CD14-positive monocyte (primary cell): Measurements from ENCODE around the gene ADGRG1. TPM values are rescaled to one million over a fixed set of nuclear protein-coding genes. Genes with fewer than 3 reads are reported as not detected.

Source experiments
- DNase-seq, 3 donors: peaks; one replicate each; pipeline ENCODE4 v3.0.0-alpha.2; 2011 to 2022
- H2AFZ ChIP-seq: 2 replicates; pipeline ENCODE4 v1.6.0; 2012; ENCODE audit warnings: mild to moderate bottlenecking, low read depth, low read length, inconsistent platforms; ENCODE audit not compliant: insufficient read depth, poor library complexity, severe bottlenecking
- H3K27ac ChIP-seq, 2 donors: 1 replicate in 1 of 2; 2 replicates in 1 of 2; pipeline ENCODE4 v1.5.1; 2012 to 2013; ENCODE audit warnings: low read length in 2 of 2, control low read depth in 1 of 2, inconsistent platforms in 1 of 2, low read depth in 1 of 2, mild to moderate bottlenecking in 1 of 2
- H3K27me3 ChIP-seq, 2 donors: one replicate each; pipeline versions ENCODE4 v1.6.0 to v1.6.1; 2011 to 2013; ENCODE audit warnings: low read length in 2 of 2; ENCODE audit not compliant: control insufficient read depth in 2 of 2, insufficient read depth in 2 of 2
- H3K36me3 ChIP-seq, 2 donors: replicated peaks in 1 of 2; 1 replicate in 1 of 2; 2 replicates in 1 of 2; pipeline versions ENCODE4 v1.5.1 to v1.6.1; 2012 to 2013; ENCODE audit warnings: low read length in 2 of 2, control low read depth in 1 of 2, inconsistent platforms in 1 of 2, mild to moderate bottlenecking in 1 of 2; ENCODE audit not compliant: insufficient read depth in 2 of 2, control insufficient read depth in 1 of 2
- H3K4me1 ChIP-seq, 2 donors: 1 replicate in 1 of 2; 2 replicates in 1 of 2; pipeline versions ENCODE4 v1.5.1 to v1.6.1; 2012 to 2013; ENCODE audit warnings: low read length in 2 of 2, control low read depth in 1 of 2, inconsistent platforms in 1 of 2, mild to moderate bottlenecking in 1 of 2, moderate library complexity in 1 of 2; ENCODE audit not compliant: insufficient read depth in 2 of 2, control insufficient read depth in 1 of 2
- H3K4me2 ChIP-seq: replicated peaks from 2 replicates; pipeline ENCODE3; 2012; ENCODE audit warnings: low read length, moderate library complexity, mild to moderate bottlenecking; ENCODE audit not compliant: poor library complexity, severe bottlenecking; ENCODE audit errors: extremely low read depth
- H3K4me3 ChIP-seq, 3 experiments: fragments of 200-600 bp in 1 of 3; sonication (generic) in 1 of 3; replicated peaks in 1 of 3; 1 replicate in 2 of 3; 2 replicates in 1 of 3; pipeline ENCODE4 v1.5.1; 2011 to 2013; ENCODE audit warnings: low read length in 3 of 3, mild to moderate bottlenecking in 3 of 3, control low read depth in 2 of 3, low read depth in 2 of 3, inconsistent platforms in 1 of 3, moderate library complexity in 1 of 3
- H3K79me2 ChIP-seq: 2 replicates; pipeline ENCODE4 v1.6.0; 2012; ENCODE audit warnings: mild to moderate bottlenecking, control low read depth, inconsistent platforms, low read length, moderate library complexity; ENCODE audit not compliant: insufficient read depth
- H3K9ac ChIP-seq: 2 replicates; pipeline ENCODE4 v1.6.0; 2017; ENCODE audit warnings: low read length, mild to moderate bottlenecking; ENCODE audit not compliant: insufficient read depth, poor library complexity, severe bottlenecking
- H3K9me3 ChIP-seq, 2 donors: replicated peaks in 1 of 2; 1 replicate in 1 of 2; 2 replicates in 1 of 2; pipeline versions ENCODE4 v1.5.1 to v1.6.1; 2012 to 2013; ENCODE audit warnings: low read length in 2 of 2, control low read depth in 1 of 2; ENCODE audit not compliant: control insufficient read depth in 1 of 2, insufficient read depth in 1 of 2
- H4K20me1 ChIP-seq: 2 replicates; pipeline ENCODE4 v1.6.0; 2012; ENCODE audit warnings: mild to moderate bottlenecking, low read length, control low read depth, moderate library complexity; ENCODE audit not compliant: insufficient read depth
- H3K27ac Mint-ChIP-seq, 7 donors: one replicate each; pipeline ENCODE4 v1.8.0; 2020; ENCODE audit warnings: mild to moderate bottlenecking in 7 of 7, mixed read lengths in 7 of 7, moderate library complexity in 6 of 7, inconsistent platforms in 2 of 7
- H3K27me3 Mint-ChIP-seq, 3 donors: one replicate each; pipeline ENCODE4 v1.8.0; 2021 to 2022; ENCODE audit warnings: low read depth in 3 of 3, mild to moderate bottlenecking in 3 of 3, mixed read lengths in 3 of 3, moderate library complexity in 3 of 3, inconsistent platforms in 1 of 3
- H3K36me3 Mint-ChIP-seq, 2 donors: one replicate each; pipeline ENCODE4 v1.8.0; 2020; ENCODE audit warnings: mixed read lengths in 2 of 2, inconsistent platforms in 1 of 2, mild to moderate bottlenecking in 1 of 2
- H3K4me1 Mint-ChIP-seq: one replicate; pipeline ENCODE4 v1.8.0; 2020; ENCODE audit warnings: mild to moderate bottlenecking, mixed read lengths
- H3K4me3 Mint-ChIP-seq, 2 donors: one replicate each; pipeline ENCODE4 v1.8.0; 2020; ENCODE audit warnings: mild to moderate bottlenecking in 2 of 2, mixed read lengths in 2 of 2, moderate library complexity in 1 of 2
- H3K9me3 Mint-ChIP-seq, 7 donors: one replicate each; pipeline ENCODE4 v1.8.0; 2020 to 2022; ENCODE audit warnings: mixed read lengths in 7 of 7, mild to moderate bottlenecking in 6 of 7, moderate library complexity in 6 of 7, inconsistent platforms in 2 of 7
- WGBS: methylation state at CpG from one replicate; pipeline ENCODE4 v1.1.5; 2013; ENCODE audit warnings: missing lambda C conversion rate; ENCODE audit not compliant: insufficient coverage; 5-methylcytosine and 5-hydroxymethylcytosine counted together
- intact Hi-C, 2 donors: fragments of 100-400 bp; cut with micrococcal nuclease; formaldehyde crosslinking; loops; one replicate each; pipeline versions ENCODE4 v1.15.0 to v1.15.1; 2023
- polyA plus RNA-seq, 3 donors: library from polyadenylated mRNA; depleted of rRNA in 1 of 3; unstranded in 2 of 3; stranded (reverse) in 1 of 3; fragments of 300-500 nt in 2 of 3; fragments of >200 nt in 1 of 3; fragmentation: Illumina TruSeq in 2 of 3; gene quantifications; 1 replicate in 2 of 3; 2 replicates in 1 of 3; pipeline ENCODE4 v1.2.3, GENCODE V29; 2012 to 2021
- TF ChIP-seq, protein P1 (sequence below): fragments of 200-600 bp; IDR thresholded peaks from one replicate; pipeline ENCODE4 v1.8.0; 2022; ENCODE audit warnings: antibody characterized with exemption, mild to moderate bottlenecking

Gene ADGRG1
- polyA plus RNA-seq, 3 donors, result 0.07 to 0.39 (median 0.08) TPM

DNA sequence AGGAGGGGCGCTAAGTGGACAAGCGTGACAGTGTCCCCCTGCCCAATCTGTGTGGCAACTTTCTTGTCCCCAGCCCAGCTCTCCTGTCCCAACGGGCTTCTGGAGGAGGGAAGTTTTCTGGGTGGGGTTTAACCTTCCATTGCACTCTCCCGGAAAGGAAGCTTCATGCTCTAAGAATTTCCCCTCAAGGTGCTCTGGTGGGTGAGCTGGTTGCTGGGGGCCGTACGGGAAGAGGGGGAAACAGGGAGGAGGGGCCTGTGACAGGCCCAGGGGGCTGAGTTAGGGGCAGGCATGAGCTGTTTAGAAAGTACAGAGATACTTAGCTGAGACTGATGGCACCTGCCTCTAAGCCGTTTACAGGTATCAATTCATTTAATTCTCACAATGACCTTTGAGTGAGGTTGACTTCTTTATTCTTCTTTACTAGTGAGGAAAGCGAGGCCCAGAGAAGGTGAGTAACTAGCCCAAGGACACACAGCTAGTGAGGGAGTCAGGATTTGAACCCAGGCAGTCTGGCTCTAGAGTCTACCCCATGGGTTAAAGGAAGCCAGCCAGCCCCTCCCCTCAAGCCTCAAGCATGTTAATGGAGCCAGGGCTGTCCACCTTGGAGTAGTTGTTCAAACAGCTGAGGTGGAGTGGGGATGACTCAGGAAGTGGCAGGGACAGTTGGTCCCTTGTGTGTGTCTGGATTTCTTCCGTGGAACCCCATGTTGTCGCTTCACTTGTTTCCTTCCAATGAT lies 18.9 kb downstream of the ADGRG1 start:
- peaks cover 24% of the 10 kb centered on the region for H3K4me1 Mint-ChIP-seq
- Histone ChIP-seq H3K27me3 (peaks cover 2 to 43% of the 10 kb centered on the region in 2 donors), H4K20me1 (no peaks in the 10 kb centered on the region), H3K36me3 (no peaks in the 10 kb centered on the region), H3K9me3 (no peaks in the 10 kb centered on the region), H3K27ac (no peak overlapping the region), H3K4me1 (peaks cover 24 to 25% of the 10 kb centered on the region in 2 donors), H2AFZ (no peak overlapping the region), H3K4me2 (no peak overlapping the region), H3K4me3 (no peak overlapping the region), H3K79me2 (no peaks in the 10 kb centered on the region), H3K9ac (no peak overlapping the region)
- intact Hi-C loops, result loop anchor here (5.0 kb wide), 3 partner anchors 45 to 90 kb away; partner anchors contain the start of genes DRC7 (in 1 of the 2) and KATNB1 (in 1 of the 2)
- TF ChIP-seq, protein P1, sequence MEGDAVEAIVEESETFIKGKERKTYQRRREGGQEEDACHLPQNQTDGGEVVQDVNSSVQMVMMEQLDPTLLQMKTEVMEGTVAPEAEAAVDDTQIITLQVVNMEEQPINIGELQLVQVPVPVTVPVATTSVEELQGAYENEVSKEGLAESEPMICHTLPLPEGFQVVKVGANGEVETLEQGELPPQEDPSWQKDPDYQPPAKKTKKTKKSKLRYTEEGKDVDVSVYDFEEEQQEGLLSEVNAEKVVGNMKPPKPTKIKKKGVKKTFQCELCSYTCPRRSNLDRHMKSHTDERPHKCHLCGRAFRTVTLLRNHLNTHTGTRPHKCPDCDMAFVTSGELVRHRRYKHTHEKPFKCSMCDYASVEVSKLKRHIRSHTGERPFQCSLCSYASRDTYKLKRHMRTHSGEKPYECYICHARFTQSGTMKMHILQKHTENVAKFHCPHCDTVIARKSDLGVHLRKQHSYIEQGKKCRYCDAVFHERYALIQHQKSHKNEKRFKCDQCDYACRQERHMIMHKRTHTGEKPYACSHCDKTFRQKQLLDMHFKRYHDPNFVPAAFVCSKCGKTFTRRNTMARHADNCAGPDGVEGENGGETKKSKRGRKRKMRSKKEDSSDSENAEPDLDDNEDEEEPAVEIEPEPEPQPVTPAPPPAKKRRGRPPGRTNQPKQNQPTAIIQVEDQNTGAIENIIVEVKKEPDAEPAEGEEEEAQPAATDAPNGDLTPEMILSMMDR, result no peak
- WGBS, result 80% methylated on average over 2 of the region's 10 CpGs
- H3K27ac Mint-ChIP-seq, result peak overlapping the region in 5 of 7 donors; percentile 53 to 93 (median 81)
- H3K9me3 Mint-ChIP-seq, result peaks cover 0 to 5% (median 0%) of the 10 kb centered on the region in 7 donors
- peak overlapping the region in 1 of 2 donors; percentile 54 for H3K4me3 Mint-ChIP-seq
- peaks cover 21 to 42% (median 32%) of the 10 kb centered on the region in 3 donors for H3K27me3 Mint-ChIP-seq
- H3K36me3 Mint-ChIP-seq, result no peaks in the 10 kb centered on the region
- peak in 1 of 3 donors; percentile 29 for DNase-seq

GRCh38 chr16:57648125-57648524 lies 19.7 kb downstream of the ADGRG1 start:
- peaks cover 0 to 5% (median 0%) of the 10 kb centered on the region in 7 donors for H3K9me3 Mint-ChIP-seq
- Histone ChIP-seq H3K4me3 (no peak overlapping the region), H3K4me1 (peaks cover 24 to 25% of the 10 kb centered on the region in 2 donors), H3K27ac (peak overlapping the region; percentile 48 to 58), H3K79me2 (no peaks in the 10 kb centered on the region), H3K9me3 (no peaks in the 10 kb centered on the region), H3K27me3 (peaks cover 2 to 40% of the 10 kb centered on the region in 2 donors), H4K20me1 (no peaks in the 10 kb centered on the region), H2AFZ (no peak overlapping the region), H3K36me3 (no peaks in the 10 kb centered on the region), H3K9ac (no peak overlapping the region), H3K4me2 (peak overlapping the region; percentile 11)
- WGBS, result 0% methylated on average over 1 of the region's 5 CpGs
- H3K4me3 Mint-ChIP-seq, result peak overlapping the region; percentile 4 to 54
- H3K27ac Mint-ChIP-seq, result peak overlapping the region; percentile 76 to 93 (median 81)
- peak; percentile 75 to 85 (median 81) for DNase-seq
- H3K4me1 Mint-ChIP-seq, result peaks cover 24% of the 10 kb centered on the region
- H3K27me3 Mint-ChIP-seq, result peaks cover 21 to 38% (median 28%) of the 10 kb centered on the region in 3 donors
- TF ChIP-seq, protein P1, result no peak
- H3K36me3 Mint-ChIP-seq, result no peaks in the 10 kb centered on the region
- intact Hi-C loops, result loop anchor here (2.0 to 5.0 kb wide), 5 partner anchors 44 to 89 kb away; partner anchors contain the start of genes DRC7 (in 1 of the 2) and KATNB1 (in 1 of the 2)
